Activated naive CD8-positive, alpha-beta T cell (primary cell): ENCODE measurements around the gene ANKLE2.

ENCODE experiments used
- H3K27ac Mint-ChIP-seq: one replicate; pipeline ENCODE4 v1.8.0; 2021; ENCODE audit warnings: mixed read lengths
- H3K27me3 Mint-ChIP-seq: one replicate; pipeline ENCODE4 v1.8.0; 2021; ENCODE audit warnings: mixed read lengths
- H3K36me3 Mint-ChIP-seq: one replicate; pipeline ENCODE4 v1.8.0; 2021; ENCODE audit warnings: mixed read lengths
- H3K4me1 Mint-ChIP-seq: one replicate; pipeline ENCODE4 v1.8.0; 2021; ENCODE audit warnings: low read depth, mixed read lengths
- H3K4me3 Mint-ChIP-seq: one replicate; pipeline ENCODE4 v1.8.0; 2021; ENCODE audit warnings: mild to moderate bottlenecking, mixed read lengths
- H3K9me3 Mint-ChIP-seq: one replicate; pipeline ENCODE4 v1.8.0; 2021; ENCODE audit warnings: low read depth, mixed read lengths

The ANKLE2 gene

GRCh38 chr12:132723015-132723763, 38.4 kb downstream of the ANKLE2 start:
- Mint-ChIP-seq H3K4me1 (no peaks in the 10 kb centered on the region), H3K27ac (peak overlapping the region; percentile 22), H3K4me3 (no peak overlapping the region), H3K36me3 (no peaks in the 10 kb centered on the region), H3K9me3 (no peaks in the 10 kb centered on the region), H3K27me3 (no peaks in the 10 kb centered on the region)

GRCh38 chr12:132720606-132721345, 40.9 kb downstream of the ANKLE2 start:
- H3K4me1 Mint-ChIP-seq, result no peaks in the 10 kb centered on the region
- H3K9me3 Mint-ChIP-seq, result no peaks in the 10 kb centered on the region
- H3K27ac Mint-ChIP-seq, result no peak overlapping the region
- no peaks in the 10 kb centered on the region for H3K27me3 Mint-ChIP-seq
- no peak overlapping the region for H3K4me3 Mint-ChIP-seq
- no peaks in the 10 kb centered on the region for H3K36me3 Mint-ChIP-seq

GRCh38 chr12:132719954-132720324, 41.7 kb downstream of the ANKLE2 start:
- H3K27ac Mint-ChIP-seq, result no peak overlapping the region
- H3K36me3 Mint-ChIP-seq, result no peaks in the 10 kb centered on the region

GRCh38 chr12:132719141-132719953, 42.3 kb downstream of the ANKLE2 start:
- peaks cover 3% of the 10 kb centered on the region for H3K4me1 Mint-ChIP-seq
- H3K27ac Mint-ChIP-seq, result no peak overlapping the region
- H3K9me3 Mint-ChIP-seq, result no peaks in the 10 kb centered on the region
- no peaks in the 10 kb centered on the region for H3K36me3 Mint-ChIP-seq
- H3K4me3 Mint-ChIP-seq, result no peak overlapping the region
- H3K27me3 Mint-ChIP-seq, result no peaks in the 10 kb centered on the region

More at GRCh38 chr12:132719954-132720324, 41.7 kb downstream of the ANKLE2 start:
- no peaks in the 10 kb centered on the region for H3K4me1 Mint-ChIP-seq
- no peaks in the 10 kb centered on the region for H3K27me3 Mint-ChIP-seq
- no peak overlapping the region for H3K4me3 Mint-ChIP-seq
- no peaks in the 10 kb centered on the region for H3K9me3 Mint-ChIP-seq

GRCh38 chr12:132718644-132719043, 43.0 kb downstream of the ANKLE2 start:
- Mint-ChIP-seq H3K27ac (peak overlapping the region; percentile 54), H3K9me3 (no peaks in the 10 kb centered on the region), H3K4me1 (peaks cover 3% of the 10 kb centered on the region), H3K27me3 (no peaks in the 10 kb centered on the region), H3K36me3 (no peaks in the 10 kb centered on the region), H3K4me3 (no peak overlapping the region)

- Mint-ChIP-seq H3K27ac (no peak overlapping the region), H3K27me3 (no peaks in the 10 kb centered on the region), H3K4me1 (peaks cover 11% of the 10 kb centered on the region), H3K9me3 (no peaks in the 10 kb centered on the region), H3K36me3 (no peaks in the 10 kb centered on the region), H3K4me3 (no peak overlapping the region)
These were observed 43.9 kb downstream of the ANKLE2 start for GRCh38 chr12:132717531-132718387.

- no peaks in the 10 kb centered on the region for H3K27me3 Mint-ChIP-seq
- no peaks in the 10 kb centered on the region for H3K9me3 Mint-ChIP-seq
- H3K36me3 Mint-ChIP-seq, result no peaks in the 10 kb centered on the region
- no peak overlapping the region for H3K27ac Mint-ChIP-seq
- H3K4me3 Mint-ChIP-seq, result no peak overlapping the region
- H3K4me1 Mint-ChIP-seq, result peaks cover 16% of the 10 kb centered on the region
These were observed 44.6 kb downstream of the ANKLE2 start for GRCh38 chr12:132717011-132717410.

GRCh38 chr12:132716356-132716755, 45.3 kb downstream of the ANKLE2 start:
- H3K36me3 Mint-ChIP-seq, result no peaks in the 10 kb centered on the region
- H3K9me3 Mint-ChIP-seq, result no peaks in the 10 kb centered on the region
- H3K4me1 Mint-ChIP-seq, result peaks cover 22% of the 10 kb centered on the region
- no peak overlapping the region for H3K4me3 Mint-ChIP-seq
- no peak overlapping the region for H3K27ac Mint-ChIP-seq
- no peaks in the 10 kb centered on the region for H3K27me3 Mint-ChIP-seq

- no peaks in the 10 kb centered on the region for H3K27me3 Mint-ChIP-seq
- no peaks in the 10 kb centered on the region for H3K9me3 Mint-ChIP-seq
- no peak overlapping the region for H3K4me3 Mint-ChIP-seq
- H3K36me3 Mint-ChIP-seq, result no peaks in the 10 kb centered on the region
- no peak overlapping the region for H3K27ac Mint-ChIP-seq
- peaks cover 23% of the 10 kb centered on the region for H3K4me1 Mint-ChIP-seq
These were observed 45.8 kb downstream of the ANKLE2 start for GRCh38 chr12:132715874-132716273.

- H3K27me3 Mint-ChIP-seq, result no peaks in the 10 kb centered on the region
- peak overlapping the region; percentile 56 for H3K4me3 Mint-ChIP-seq
- H3K4me1 Mint-ChIP-seq, result peaks cover 26% of the 10 kb centered on the region
- peaks cover 4% of the 10 kb centered on the region for H3K9me3 Mint-ChIP-seq
- no peak overlapping the region for H3K27ac Mint-ChIP-seq
- no peaks in the 10 kb centered on the region for H3K36me3 Mint-ChIP-seq
These were observed 48.5 kb downstream of the ANKLE2 start for GRCh38 chr12:132713123-132713522.

- H3K4me3 Mint-ChIP-seq, result peak overlapping the region; percentile 90
- no peaks in the 10 kb centered on the region for H3K27me3 Mint-ChIP-seq
- H3K9me3 Mint-ChIP-seq, result peaks cover 4% of the 10 kb centered on the region
- peaks cover 26% of the 10 kb centered on the region for H3K4me1 Mint-ChIP-seq
- peaks cover 3% of the 10 kb centered on the region for H3K36me3 Mint-ChIP-seq
- peak overlapping the region; percentile 64 for H3K27ac Mint-ChIP-seq
These were observed 50.4 kb downstream of the ANKLE2 start for GRCh38 chr12:132711080-132711843.

- H3K27ac Mint-ChIP-seq, result peak within 1 kb of the TSS; percentile 80
- H3K27me3 Mint-ChIP-seq, result no peaks in the 10 kb centered on the region
- H3K4me1 Mint-ChIP-seq, result peaks cover 26% of the 10 kb centered on the region
- H3K36me3 Mint-ChIP-seq, result peaks cover 3% of the 10 kb centered on the region
- H3K4me3 Mint-ChIP-seq, result peak within 1 kb of the TSS; percentile 91
- peaks cover 4% of the 10 kb centered on the region for H3K9me3 Mint-ChIP-seq
These were observed 51.1 kb downstream of the ANKLE2 start, which contains the start of gene PGAM5 for GRCh38 chr12:132710405-132711079. Gene PGAM5 (plus strand): TSS chr12:132710842. CDS start chr12:132710877, 35 bp downstream.

GRCh38 chr12:132710043-132710404, 51.6 kb downstream of the ANKLE2 start:
- peaks cover 26% of the 10 kb centered on the region for H3K4me1 Mint-ChIP-seq

More at GRCh38 chr12:132710043-132710404, 51.6 kb downstream of the ANKLE2 start:
- Mint-ChIP-seq H3K27ac (peak overlapping the region; percentile 80), H3K36me3 (peaks cover 3% of the 10 kb centered on the region), H3K4me3 (peak overlapping the region; percentile 91), H3K27me3 (no peaks in the 10 kb centered on the region), H3K9me3 (peaks cover 4% of the 10 kb centered on the region)
